MM.1S (cell line): ENCODE results near the gene HOMER2.

Source experiments
- DNase-seq: peaks from one replicate; pipeline ENCODE4 v3.0.0-alpha.2; 2015
- H2AFZ ChIP-seq: fragments of 300-600 bp; sonication (generic); 2 replicates; pipeline ENCODE4 v1.6.0; 2016; ENCODE audit warnings: antibody characterized with exemption, low read length
- H3F3A ChIP-seq: fragments of 300-600 bp; sonication (generic); 2 replicates; pipeline ENCODE4 v1.6.1; 2016; ENCODE audit warnings: mild to moderate bottlenecking, antibody characterized with exemption, low read length, moderate library complexity, mixed read lengths; ENCODE audit not compliant: insufficient read depth
- H3K27ac ChIP-seq: fragments of 300-600 bp; sonication (generic); 2 replicates; pipeline ENCODE4 v1.5.1; 2016; ENCODE audit warnings: mild to moderate bottlenecking, low read length
- H3K27me3 ChIP-seq: fragments of 300-600 bp; sonication (generic); replicated peaks from 2 replicates; pipeline ENCODE4 v1.6.0; 2016; ENCODE audit warnings: low read length; ENCODE audit not compliant: insufficient read depth
- H3K36me3 ChIP-seq: fragments of 300-600 bp; sonication (generic); replicated peaks from 2 replicates; pipeline ENCODE4 v1.6.1; 2016; ENCODE audit warnings: mild to moderate bottlenecking, low read length, mixed read lengths; ENCODE audit not compliant: insufficient read depth
- H3K4me1 ChIP-seq: fragments of 300-600 bp; sonication (generic); 2 replicates; pipeline ENCODE4 v1.6.1; 2016; ENCODE audit warnings: low read length, mixed read lengths
- H3K4me2 ChIP-seq: fragments of 300-600 bp; sonication (generic); 2 replicates; pipeline ENCODE4 v1.6.0; 2016; ENCODE audit warnings: low read depth, low read length
- H3K4me3 ChIP-seq: fragments of 300-600 bp; sonication (generic); 2 replicates; pipeline ENCODE4 v1.5.1; 2016; ENCODE audit warnings: low read length, mixed read lengths
- H3K79me2 ChIP-seq: fragments of 300-600 bp; sonication (generic); 2 replicates; pipeline ENCODE4 v1.6.1; 2016; ENCODE audit warnings: mixed run types, low read length, mixed read lengths
- H3K9ac ChIP-seq: fragments of 300-600 bp; sonication (generic); 2 replicates; pipeline ENCODE4 v1.6.1; 2016; ENCODE audit warnings: low read length, mixed read lengths
- H3K9me2 ChIP-seq: fragments of 300-600 bp; sonication (generic); replicated peaks from 2 replicates; pipeline ENCODE4 v1.6.1; 2016; ENCODE audit warnings: mild to moderate bottlenecking, low read length, mixed read lengths; ENCODE audit not compliant: insufficient read depth
- H3K9me3 ChIP-seq: fragments of 300-600 bp; sonication (generic); replicated peaks from 2 replicates; pipeline ENCODE4 v1.6.1; 2016; ENCODE audit warnings: mild to moderate bottlenecking, low read length, mixed read lengths; ENCODE audit not compliant: insufficient read depth
- H4K20me1 ChIP-seq: fragments of 300-600 bp; sonication (generic); 2 replicates; pipeline ENCODE4 v1.6.1; 2016; ENCODE audit warnings: mild to moderate bottlenecking, low read length, moderate library complexity, mixed read lengths; ENCODE audit not compliant: insufficient read depth
- EZH2 ChIP-seq: fragments of 300-600 bp; sonication (generic); optimal IDR thresholded peaks from 2 replicates; pipeline ENCODE3; 2017; ENCODE audit warnings: low read depth, mild to moderate bottlenecking, antibody characterized with exemption, low read length, mixed read lengths
- EZH2phosphoT487 ChIP-seq: fragments of 300-600 bp; sonication (generic); IDR thresholded peaks from 2 replicates; pipeline ENCODE4 v1.6.1; 2018; ENCODE audit warnings: antibody characterized with exemption, low read length
- TF ChIP-seq, protein P1 (sequence below): fragments of 300-600 bp; sonication (generic); IDR thresholded peaks from 2 replicates; pipeline ENCODE4 v1.5.1; 2016; ENCODE audit warnings: antibody characterized with exemption, low read length, mixed read lengths

The HOMER2 gene

DNA sequence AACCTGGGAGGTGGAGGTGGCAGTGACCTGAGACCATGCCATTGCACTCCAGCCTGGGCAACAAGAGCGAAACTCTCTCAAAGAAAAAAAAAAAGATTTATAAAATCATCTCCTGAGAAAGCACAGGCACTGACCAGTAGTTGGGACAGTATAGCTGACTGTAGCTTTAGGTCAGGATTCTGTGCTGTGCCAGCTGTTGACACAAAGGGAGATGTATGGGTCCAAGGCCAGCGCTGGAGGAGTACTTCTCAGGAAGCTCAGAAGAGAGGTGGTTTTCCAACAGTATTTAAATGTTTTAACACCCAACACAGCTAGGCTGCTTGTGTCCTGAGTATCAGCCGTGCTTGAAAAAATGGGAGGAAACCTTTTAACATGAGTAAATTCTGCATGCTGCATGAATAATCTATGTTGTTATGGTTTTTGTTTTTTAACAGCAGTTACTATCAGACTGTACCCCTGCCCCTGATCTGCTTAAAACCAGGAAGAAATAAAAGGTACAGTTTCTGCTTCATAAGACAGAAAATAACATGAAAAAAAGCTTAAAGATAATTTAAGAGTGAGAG, 40.0 kb upstream of the HOMER2 start:
- Histone ChIP-seq H3K36me3 (no peaks in the 10 kb centered on the region), H3K9me3 (no peaks in the 10 kb centered on the region), H3K4me2 (no peak overlapping the region), H3K4me1 (no peaks in the 10 kb centered on the region), H3K27me3 (no peaks in the 10 kb centered on the region), H3F3A (no peaks in the 10 kb centered on the region), H3K9ac (no peak overlapping the region), H4K20me1 (no peaks in the 10 kb centered on the region), H3K79me2 (peaks cover 8% of the 10 kb centered on the region), H3K27ac (no peak overlapping the region), H3K9me2 (no peaks in the 10 kb centered on the region), H3K4me3 (no peak overlapping the region), H2AFZ (no peak overlapping the region)
- TF ChIP-seq, protein P1, sequence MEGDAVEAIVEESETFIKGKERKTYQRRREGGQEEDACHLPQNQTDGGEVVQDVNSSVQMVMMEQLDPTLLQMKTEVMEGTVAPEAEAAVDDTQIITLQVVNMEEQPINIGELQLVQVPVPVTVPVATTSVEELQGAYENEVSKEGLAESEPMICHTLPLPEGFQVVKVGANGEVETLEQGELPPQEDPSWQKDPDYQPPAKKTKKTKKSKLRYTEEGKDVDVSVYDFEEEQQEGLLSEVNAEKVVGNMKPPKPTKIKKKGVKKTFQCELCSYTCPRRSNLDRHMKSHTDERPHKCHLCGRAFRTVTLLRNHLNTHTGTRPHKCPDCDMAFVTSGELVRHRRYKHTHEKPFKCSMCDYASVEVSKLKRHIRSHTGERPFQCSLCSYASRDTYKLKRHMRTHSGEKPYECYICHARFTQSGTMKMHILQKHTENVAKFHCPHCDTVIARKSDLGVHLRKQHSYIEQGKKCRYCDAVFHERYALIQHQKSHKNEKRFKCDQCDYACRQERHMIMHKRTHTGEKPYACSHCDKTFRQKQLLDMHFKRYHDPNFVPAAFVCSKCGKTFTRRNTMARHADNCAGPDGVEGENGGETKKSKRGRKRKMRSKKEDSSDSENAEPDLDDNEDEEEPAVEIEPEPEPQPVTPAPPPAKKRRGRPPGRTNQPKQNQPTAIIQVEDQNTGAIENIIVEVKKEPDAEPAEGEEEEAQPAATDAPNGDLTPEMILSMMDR = no peak
- no peak for DNase-seq

DNA sequence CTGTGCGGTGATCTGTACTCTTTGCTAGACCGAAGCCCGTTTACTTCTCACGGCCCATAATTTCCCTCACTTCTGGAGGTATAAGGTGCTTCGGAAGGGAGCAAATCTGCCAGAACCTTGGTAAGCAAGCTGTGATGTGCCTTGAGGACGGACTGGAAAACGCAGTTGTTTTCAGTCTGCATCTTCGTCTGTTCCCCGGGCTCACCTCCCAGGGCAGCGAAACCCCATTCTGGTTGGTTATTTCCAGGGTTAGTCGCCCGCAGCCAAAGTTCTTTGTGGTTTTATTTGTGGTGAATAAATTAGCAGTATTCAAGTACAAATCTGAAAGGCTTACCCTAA, 33.9 kb upstream of the HOMER2 start:
- H3K27me3 ChIP-seq = no peaks in the 10 kb centered on the region
- no peak for DNase-seq
- peak overlapping the region; percentile 74 for H3K4me3 ChIP-seq
- peak overlapping the region; percentile 75 for H3K4me2 ChIP-seq
- no peaks in the 10 kb centered on the region; the same call in 1 of the 2 replicates for H3F3A ChIP-seq
- peak overlapping the region; percentile 5; the same call in 1 of the 2 replicates for H3K27ac ChIP-seq
- H3K36me3 ChIP-seq = no peaks in the 10 kb centered on the region
- TF ChIP-seq EZH2phosphoT487 (no peak), EZH2 (no peak)
- TF ChIP-seq, protein P1 = no peak
- H3K79me2 ChIP-seq = peaks cover 23% of the 10 kb centered on the region
- H2AFZ ChIP-seq = peak overlapping the region; percentile 91
- peaks cover 4% of the 10 kb centered on the region; the same call in 1 of the 2 replicates for H3K4me1 ChIP-seq
- no peaks in the 10 kb centered on the region for H3K9me2 ChIP-seq
- peak overlapping the region; percentile 71 for H3K9ac ChIP-seq
- no peaks in the 10 kb centered on the region for H3K9me3 ChIP-seq
- no peaks in the 10 kb centered on the region for H4K20me1 ChIP-seq

GRCh38 chr15:82985688-82986441, 33.3 kb upstream of the HOMER2 start, which contains the start of gene RAMAC:
RAMAC (plus strand) TSS chr15:82986210; CDS start chr15:82989019, 2,809 bp downstream.
- Histone ChIP-seq H4K20me1 (no peaks in the 10 kb centered on the region), H3K9ac (peak within 1 kb of the TSS; percentile 71), H3K4me3 (peak within 1 kb of the TSS; percentile 74), H2AFZ (peak within 1 kb of the TSS; percentile 91), H3K9me2 (no peaks in the 10 kb centered on the region), H3K9me3 (no peaks in the 10 kb centered on the region), H3K79me2 (peaks cover 23% of the 10 kb centered on the region), H3K4me2 (peak within 1 kb of the TSS; percentile 75), H3K36me3 (no peaks in the 10 kb centered on the region), H3K27me3 (no peaks in the 10 kb centered on the region), H3K4me1 (peaks cover 4% of the 10 kb centered on the region; the same call in 1 of the 2 replicates), H3K27ac (peak within 1 kb of the TSS; percentile 17; the same call in 1 of the 2 replicates), H3F3A (no peaks in the 10 kb centered on the region; the same call in 1 of the 2 replicates)
- peak; percentile 97 for DNase-seq
- TF ChIP-seq EZH2 (no peak), EZH2phosphoT487 (no peak)
- TF ChIP-seq, protein P1 = no peak
